ENCODE measurements around the gene DDRGK1. TPM values are rescaled to one million over a fixed set of nuclear protein-coding genes. Genes with fewer than 3 reads are reported as not detected.

Gene DDRGK1
- polyA plus RNA-seq, 2 of the 4 experiments (the other 2 are of a cell fraction), result 87.4 to 120 TPM

- POLR2A ChIA-PET, result no interaction called here
Measured at GRCh38 chr20:3229798-3230197, 25.3 kb upstream of the DDRGK1 start.

DNA sequence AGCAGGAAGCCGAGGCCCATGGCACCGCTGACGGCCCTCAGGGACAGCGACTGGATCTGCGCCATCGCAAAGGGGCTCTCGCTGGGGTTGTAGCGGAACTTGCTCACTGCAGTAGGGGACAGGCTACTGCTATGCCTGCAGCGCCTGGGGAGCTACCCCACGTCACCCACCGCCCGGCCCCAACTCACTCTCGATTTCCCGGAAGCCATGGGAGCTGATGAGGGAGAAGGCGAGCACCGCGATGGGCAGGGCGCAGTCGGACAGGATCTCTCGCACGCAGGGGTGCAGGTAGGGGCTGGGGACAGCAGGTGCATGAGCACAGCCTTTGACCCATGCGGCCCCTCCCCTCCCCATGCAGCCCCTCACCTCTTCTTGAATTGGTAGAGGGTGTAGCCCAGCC is 24.7 kb upstream of the DDRGK1 start:
- no peak overlapping the region for H3K4me3 ChIP-seq
- FAIRE-seq, result no peak
- POLR2A ChIA-PET, result no interaction called here
- CTCF ChIA-PET, result interaction anchor here (0.6 to 4.1 kb wide), 3 partner anchors 11 to 20 kb away, joined by 3 to 32 read pairs (median 4); no protein-coding TSS in a partner anchor
- no peak overlapping the region for H3K4me2 ChIP-seq
- peaks cover 12% of the 10 kb centered on the region; the same call in 2 of the 3 replicates for H3K4me1 ChIP-seq
- no peak for ATAC-seq
- 89% methylated on average over 22 of the region's 22 CpGs for WGBS (ENCODE audit: missing lambda C conversion rate)
- TF ChIP-seq ZSCAN20 (CRISPR knock-in tag; IDR thresholded peaks at IDR 0.05) (no peak), TFCP2L1 (CRISPR knock-in tag; IDR thresholded peaks at IDR 0.05) (no peak), EHF (CRISPR knock-in tag; IDR thresholded peaks at IDR 0.05) (no peak), ATOH8 (CRISPR knock-in tag; IDR thresholded peaks at IDR 0.05; ENCODE audit: low read depth) (no peak), EP300 (IDR thresholded peaks at IDR 0.05) (no peak), MAFK (IDR thresholded peaks at IDR 0.05; ENCODE audit: partially characterized antibody) (no peak)
- TF ChIP-seq, protein P1, sequence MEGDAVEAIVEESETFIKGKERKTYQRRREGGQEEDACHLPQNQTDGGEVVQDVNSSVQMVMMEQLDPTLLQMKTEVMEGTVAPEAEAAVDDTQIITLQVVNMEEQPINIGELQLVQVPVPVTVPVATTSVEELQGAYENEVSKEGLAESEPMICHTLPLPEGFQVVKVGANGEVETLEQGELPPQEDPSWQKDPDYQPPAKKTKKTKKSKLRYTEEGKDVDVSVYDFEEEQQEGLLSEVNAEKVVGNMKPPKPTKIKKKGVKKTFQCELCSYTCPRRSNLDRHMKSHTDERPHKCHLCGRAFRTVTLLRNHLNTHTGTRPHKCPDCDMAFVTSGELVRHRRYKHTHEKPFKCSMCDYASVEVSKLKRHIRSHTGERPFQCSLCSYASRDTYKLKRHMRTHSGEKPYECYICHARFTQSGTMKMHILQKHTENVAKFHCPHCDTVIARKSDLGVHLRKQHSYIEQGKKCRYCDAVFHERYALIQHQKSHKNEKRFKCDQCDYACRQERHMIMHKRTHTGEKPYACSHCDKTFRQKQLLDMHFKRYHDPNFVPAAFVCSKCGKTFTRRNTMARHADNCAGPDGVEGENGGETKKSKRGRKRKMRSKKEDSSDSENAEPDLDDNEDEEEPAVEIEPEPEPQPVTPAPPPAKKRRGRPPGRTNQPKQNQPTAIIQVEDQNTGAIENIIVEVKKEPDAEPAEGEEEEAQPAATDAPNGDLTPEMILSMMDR (IDR thresholded peaks at IDR 0.05), result no peak
- no peaks in the 10 kb centered on the region for H3K9me3 ChIP-seq
- DNase-seq (ENCODE audit: low read depth in 1 of 2, low spot score in 1 of 2), result no peak
- H3K27ac ChIP-seq, result no peak overlapping the region

More at GRCh38 chr20:3229798-3230197, 25.3 kb upstream of the DDRGK1 start:
- Histone ChIP-seq H3K27ac (no peak overlapping the region), H3K4me2 (no peak overlapping the region), H3K4me1 (peaks cover 6% of the 10 kb centered on the region; the same call in 1 of the 3 replicates), H3K4me3 (no peak overlapping the region), H3K9me3 (no peaks in the 10 kb centered on the region)
- ATAC-seq (no peak; a peak in 1 of 6 replicates), FAIRE-seq (no peak), DNase-seq (ENCODE audit: low read depth in 1 of 2, low spot score in 1 of 2) (no peak)
- TF ChIP-seq JUN (IDR thresholded peaks at IDR 0.05), result no peak
- TF ChIP-seq HOXA7 (CRISPR knock-in tag; IDR thresholded peaks at IDR 0.05), result no peak
- TF ChIP-seq RNF2 (IDR thresholded peaks at IDR 0.05; ENCODE audit: borderline replicate concordance, low read depth), result no peak
- TF ChIP-seq NPAS2 (CRISPR knock-in tag; IDR thresholded peaks at IDR 0.05; ENCODE audit: borderline replicate concordance), result no peak
- no peak for TF ChIP-seq BHLHE40 (IDR thresholded peaks at IDR 0.05; ENCODE audit: low read depth, low read length)
- TF ChIP-seq RARB (CRISPR knock-in tag; IDR thresholded peaks at IDR 0.05), result no peak
- no peak for TF ChIP-seq ATOH8 (CRISPR knock-in tag; IDR thresholded peaks at IDR 0.05; ENCODE audit: low read depth)
- no peak for TF ChIP-seq HOXB5 (CRISPR knock-in tag; IDR thresholded peaks at IDR 0.05)
- WGBS (ENCODE audit: missing lambda C conversion rate), result 90% methylated on average over 12 of the region's 14 CpGs
- CTCF ChIA-PET, result interaction anchor here (0.6 to 4.1 kb wide), 3 partner anchors 11 to 99 kb away, joined by 3 to 32 read pairs (median 3); no protein-coding TSS in a partner anchor

DNA sequence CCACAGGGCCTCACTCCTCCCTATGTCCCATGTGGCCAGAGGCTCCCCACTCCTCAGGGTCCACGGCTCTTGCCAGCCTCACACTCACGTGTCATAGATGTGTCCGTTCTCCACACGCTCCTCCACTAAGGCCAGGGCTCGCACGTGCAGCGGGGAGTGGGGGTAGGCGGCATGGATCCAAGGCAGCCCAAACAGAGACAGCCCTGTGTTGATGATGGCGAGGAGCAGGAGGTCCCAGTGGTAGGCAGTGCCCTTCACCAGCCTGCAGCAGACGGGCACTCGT is 24.2 kb upstream of the DDRGK1 start:
- no peak for FAIRE-seq
- Histone ChIP-seq H3K4me1 (peaks cover 17% of the 10 kb centered on the region), H3K4me3 (no peak overlapping the region), H3K9me3 (no peaks in the 10 kb centered on the region), H3K27ac (no peak overlapping the region), H3K4me2 (no peak overlapping the region)
- TF ChIP-seq HEYL (CRISPR knock-in tag; IDR thresholded peaks at IDR 0.05) (no peak), CHD4 (IDR thresholded peaks at IDR 0.05; ENCODE audit: borderline replicate concordance) (no peak), JUN (IDR thresholded peaks at IDR 0.05) (no peak), TP53 (CRISPR knock-in tag; IDR thresholded peaks at IDR 0.05) (no peak), FOSL2 (IDR thresholded peaks at IDR 0.05) (no peak), FOSL2 (CRISPR knock-in tag; IDR thresholded peaks at IDR 0.05) (no peak), ESRRA (IDR thresholded peaks at IDR 0.05; ENCODE audit: borderline replicate concordance, low read length) (no peak)
- TF ChIP-seq, protein P2, sequence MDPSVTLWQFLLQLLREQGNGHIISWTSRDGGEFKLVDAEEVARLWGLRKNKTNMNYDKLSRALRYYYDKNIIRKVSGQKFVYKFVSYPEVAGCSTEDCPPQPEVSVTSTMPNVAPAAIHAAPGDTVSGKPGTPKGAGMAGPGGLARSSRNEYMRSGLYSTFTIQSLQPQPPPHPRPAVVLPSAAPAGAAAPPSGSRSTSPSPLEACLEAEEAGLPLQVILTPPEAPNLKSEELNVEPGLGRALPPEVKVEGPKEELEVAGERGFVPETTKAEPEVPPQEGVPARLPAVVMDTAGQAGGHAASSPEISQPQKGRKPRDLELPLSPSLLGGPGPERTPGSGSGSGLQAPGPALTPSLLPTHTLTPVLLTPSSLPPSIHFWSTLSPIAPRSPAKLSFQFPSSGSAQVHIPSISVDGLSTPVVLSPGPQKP (IDR thresholded peaks at IDR 0.05; ENCODE audit: low read depth, low read length), result no peak
- TF ChIP-seq, protein P3, sequence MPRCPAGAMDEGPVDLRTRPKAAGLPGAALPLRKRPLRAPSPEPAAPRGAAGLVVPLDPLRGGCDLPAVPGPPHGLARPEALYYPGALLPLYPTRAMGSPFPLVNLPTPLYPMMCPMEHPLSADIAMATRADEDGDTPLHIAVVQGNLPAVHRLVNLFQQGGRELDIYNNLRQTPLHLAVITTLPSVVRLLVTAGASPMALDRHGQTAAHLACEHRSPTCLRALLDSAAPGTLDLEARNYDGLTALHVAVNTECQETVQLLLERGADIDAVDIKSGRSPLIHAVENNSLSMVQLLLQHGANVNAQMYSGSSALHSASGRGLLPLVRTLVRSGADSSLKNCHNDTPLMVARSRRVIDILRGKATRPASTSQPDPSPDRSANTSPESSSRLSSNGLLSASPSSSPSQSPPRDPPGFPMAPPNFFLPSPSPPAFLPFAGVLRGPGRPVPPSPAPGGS (IDR thresholded peaks at IDR 0.05), result no peak
- TF ChIP-seq, protein P4, sequence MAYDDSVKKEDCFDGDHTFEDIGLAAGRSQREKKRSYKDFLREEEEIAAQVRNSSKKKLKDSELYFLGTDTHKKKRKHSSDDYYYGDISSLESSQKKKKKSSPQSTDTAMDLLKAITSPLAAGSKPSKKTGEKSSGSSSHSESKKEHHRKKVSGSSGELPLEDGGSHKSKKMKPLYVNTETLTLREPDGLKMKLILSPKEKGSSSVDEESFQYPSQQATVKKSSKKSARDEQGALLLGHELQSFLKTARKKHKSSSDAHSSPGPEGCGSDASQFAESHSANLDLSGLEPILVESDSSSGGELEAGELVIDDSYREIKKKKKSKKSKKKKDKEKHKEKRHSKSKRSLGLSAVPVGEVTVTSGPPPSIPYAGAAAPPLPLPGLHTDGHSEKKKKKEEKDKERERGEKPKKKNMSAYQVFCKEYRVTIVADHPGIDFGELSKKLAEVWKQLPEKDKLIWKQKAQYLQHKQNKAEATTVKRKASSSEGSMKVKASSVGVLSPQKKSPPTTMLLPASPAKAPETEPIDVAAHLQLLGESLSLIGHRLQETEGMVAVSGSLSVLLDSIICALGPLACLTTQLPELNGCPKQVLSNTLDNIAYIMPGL (CRISPR knock-in tag; IDR thresholded peaks at IDR 0.05; ENCODE audit: borderline replicate concordance), result no peak
- no peak for ATAC-seq
- CTCF ChIA-PET, result interaction anchor here (2.0 to 4.1 kb wide), 2 partner anchors 10 to 21 kb away, joined by 4 to 32 read pairs; no protein-coding TSS in a partner anchor
- POLR2A ChIA-PET, result no interaction called here
- WGBS (ENCODE audit: missing lambda C conversion rate), result 93% methylated on average over 11 of the region's 11 CpGs
- DNase-seq (ENCODE audit: low read depth in 1 of 2, low spot score in 1 of 2), result no peak
